Type B pancreatic cell (in vitro differentiated cells): ENCODE results near the gene OR10G2. TPM values are rescaled to one million over a fixed set of nuclear protein-coding genes. Genes with fewer than 3 reads are reported as not detected.
"Not testable (repeated sequence)": the region's sequence is repeated elsewhere in the genome, so short reads cannot be mapped to it uniquely, and the experiment has no call there.

ENCODE experiments used
- DNase-seq: peaks from one replicate; pipeline ENCODE4 v3.0.0; 2021; ENCODE audit warnings: mixed read lengths; ENCODE audit not compliant: unreplicated experiment; ENCODE audit errors: extremely low spot score
- H3K27ac Mint-ChIP-seq: 2 replicates; pipeline ENCODE4 v1.8.0; 2021; ENCODE audit warnings: mild to moderate bottlenecking, mixed read lengths
- H3K27me3 Mint-ChIP-seq: 2 replicates; pipeline ENCODE4 v1.8.0; 2021; ENCODE audit warnings: mixed read lengths
- H3K36me3 Mint-ChIP-seq: 2 replicates; pipeline ENCODE4 v1.8.0; 2021; ENCODE audit warnings: mixed read lengths
- H3K4me1 Mint-ChIP-seq: one replicate; pipeline ENCODE4 v1.8.0; 2021; ENCODE audit warnings: mixed read lengths; ENCODE audit not compliant: unreplicated experiment
- H3K4me3 Mint-ChIP-seq: 2 replicates; pipeline ENCODE4 v1.8.0; 2021; ENCODE audit warnings: mild to moderate bottlenecking, mixed read lengths
- H3K9me3 Mint-ChIP-seq: 2 replicates; pipeline ENCODE4 v1.8.0; 2021; ENCODE audit warnings: mixed read lengths
- total RNA-seq: library from RNA; stranded (reverse); gene quantifications from 2 replicates; pipeline ENCODE4 v1.2.1, GENCODE V29; 2021; ENCODE audit warnings: low replicate concordance
- TF ChIP-seq, protein P1 (sequence below): fragments of 200-600 bp; sonication (generic); conservative IDR thresholded peaks from 2 replicates; pipeline ENCODE4 v1.5.0; 2021; ENCODE audit warnings: antibody characterized with exemption, mild to moderate bottlenecking

OR10G2 gene
- total RNA-seq, 1 donor from 2014 or later: not detected

DNA sequence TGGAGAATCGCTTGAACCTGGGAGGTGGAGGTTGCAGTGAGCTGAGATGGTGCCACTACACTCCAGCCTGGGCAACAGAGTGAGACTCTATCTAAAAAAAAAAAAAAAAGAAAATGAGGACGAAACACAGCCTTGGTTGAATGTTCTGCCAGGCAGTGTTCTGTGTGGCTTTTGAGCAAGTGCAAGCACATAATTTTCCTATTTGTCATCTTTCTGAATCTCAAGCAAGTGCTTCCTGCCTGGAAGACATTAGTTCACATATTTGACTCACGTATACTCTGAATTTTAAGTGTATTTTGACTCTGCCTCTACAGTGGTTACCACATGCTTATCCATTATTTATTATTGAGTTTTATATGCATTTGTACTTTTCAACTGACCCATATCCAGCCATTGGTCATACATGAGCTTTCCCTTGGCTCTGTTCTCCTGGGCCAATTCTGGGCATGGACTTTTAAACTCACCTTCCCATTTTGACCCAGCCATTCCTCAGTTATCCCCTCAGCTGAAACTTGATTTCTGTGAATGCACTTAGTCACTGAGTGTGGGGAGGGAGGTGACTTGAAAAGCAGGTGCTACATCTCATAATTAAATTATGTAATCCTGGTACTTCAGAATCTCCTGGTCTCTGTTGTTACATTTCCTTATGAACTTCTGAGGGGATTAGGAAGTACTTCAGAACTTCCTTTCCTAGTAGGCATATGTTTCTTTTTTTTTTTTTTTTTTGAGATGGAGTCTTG is 8.1 kb downstream of the OR10G2 start:
- H3K9me3 Mint-ChIP-seq: no peaks in the 10 kb centered on the region
- no peak overlapping the region for H3K27ac Mint-ChIP-seq
- H3K36me3 Mint-ChIP-seq: no peaks in the 10 kb centered on the region
- TF ChIP-seq, protein P1, sequence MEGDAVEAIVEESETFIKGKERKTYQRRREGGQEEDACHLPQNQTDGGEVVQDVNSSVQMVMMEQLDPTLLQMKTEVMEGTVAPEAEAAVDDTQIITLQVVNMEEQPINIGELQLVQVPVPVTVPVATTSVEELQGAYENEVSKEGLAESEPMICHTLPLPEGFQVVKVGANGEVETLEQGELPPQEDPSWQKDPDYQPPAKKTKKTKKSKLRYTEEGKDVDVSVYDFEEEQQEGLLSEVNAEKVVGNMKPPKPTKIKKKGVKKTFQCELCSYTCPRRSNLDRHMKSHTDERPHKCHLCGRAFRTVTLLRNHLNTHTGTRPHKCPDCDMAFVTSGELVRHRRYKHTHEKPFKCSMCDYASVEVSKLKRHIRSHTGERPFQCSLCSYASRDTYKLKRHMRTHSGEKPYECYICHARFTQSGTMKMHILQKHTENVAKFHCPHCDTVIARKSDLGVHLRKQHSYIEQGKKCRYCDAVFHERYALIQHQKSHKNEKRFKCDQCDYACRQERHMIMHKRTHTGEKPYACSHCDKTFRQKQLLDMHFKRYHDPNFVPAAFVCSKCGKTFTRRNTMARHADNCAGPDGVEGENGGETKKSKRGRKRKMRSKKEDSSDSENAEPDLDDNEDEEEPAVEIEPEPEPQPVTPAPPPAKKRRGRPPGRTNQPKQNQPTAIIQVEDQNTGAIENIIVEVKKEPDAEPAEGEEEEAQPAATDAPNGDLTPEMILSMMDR: no peak
- DNase-seq: no peak
- H3K4me3 Mint-ChIP-seq: no peak overlapping the region
- H3K27me3 Mint-ChIP-seq: peaks cover 3% of the 10 kb centered on the region
- no peaks in the 10 kb centered on the region for H3K4me1 Mint-ChIP-seq

DNA sequence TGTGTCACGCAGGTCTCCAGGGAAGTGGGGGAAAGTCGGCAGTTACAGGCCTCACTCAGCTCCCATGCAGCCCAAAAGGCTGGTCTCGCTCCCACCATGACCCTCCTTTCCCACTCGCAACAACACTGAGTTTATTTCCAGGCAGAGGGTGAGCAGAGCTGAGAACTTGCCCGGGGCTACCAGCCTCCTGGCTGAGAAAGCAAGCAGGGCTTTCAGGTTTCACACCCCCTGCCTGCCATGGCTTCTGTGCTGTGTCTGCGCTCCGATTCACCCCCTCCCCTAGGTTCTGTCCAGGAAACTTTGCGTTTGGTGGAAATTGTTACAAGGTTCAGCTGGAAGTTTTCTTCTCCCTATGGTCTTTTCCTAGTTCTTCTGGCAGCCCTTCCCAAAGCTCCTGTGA is 17.1 kb downstream of the OR10G2 start:
- Mint-ChIP-seq H3K27me3 (no peaks in the 10 kb centered on the region), H3K27ac (no peak overlapping the region)

DNA sequence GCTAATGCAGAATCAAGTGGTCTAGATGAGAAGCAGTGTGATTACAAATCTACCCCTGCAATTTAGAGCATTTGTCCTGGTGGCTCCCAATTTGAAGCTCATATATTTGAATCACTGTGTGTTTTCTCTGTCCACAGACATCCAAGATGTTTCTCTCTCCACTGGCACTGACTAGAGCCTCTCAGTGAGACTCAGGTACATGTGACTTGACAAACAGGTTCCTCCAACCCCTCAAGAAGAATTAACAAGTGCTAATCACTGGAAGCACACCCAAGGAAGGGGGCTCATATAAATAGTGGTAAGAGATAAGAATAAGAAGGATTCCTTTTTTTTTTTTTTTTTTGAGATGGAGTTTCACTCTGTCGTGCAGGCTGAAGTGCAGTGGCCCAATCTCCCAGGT is 20.5 kb downstream of the OR10G2 start:
- H3K36me3 Mint-ChIP-seq: no peaks in the 10 kb centered on the region
- H3K4me1 Mint-ChIP-seq: peaks cover 4% of the 10 kb centered on the region
- no peak for DNase-seq
- TF ChIP-seq, protein P1: no peak
- no peak overlapping the region for H3K4me3 Mint-ChIP-seq
- no peaks in the 10 kb centered on the region for H3K27me3 Mint-ChIP-seq
- H3K27ac Mint-ChIP-seq: no peak overlapping the region
- H3K9me3 Mint-ChIP-seq: no peaks in the 10 kb centered on the region

More for the DNA sequence above, 17.1 kb downstream of the OR10G2 start:
- TF ChIP-seq, protein P1: no peak
- Mint-ChIP-seq H3K4me3 (no peak overlapping the region), H3K4me1 (peaks cover 4% of the 10 kb centered on the region), H3K36me3 (no peaks in the 10 kb centered on the region), H3K9me3 (no peaks in the 10 kb centered on the region)
- no peak for DNase-seq

DNA sequence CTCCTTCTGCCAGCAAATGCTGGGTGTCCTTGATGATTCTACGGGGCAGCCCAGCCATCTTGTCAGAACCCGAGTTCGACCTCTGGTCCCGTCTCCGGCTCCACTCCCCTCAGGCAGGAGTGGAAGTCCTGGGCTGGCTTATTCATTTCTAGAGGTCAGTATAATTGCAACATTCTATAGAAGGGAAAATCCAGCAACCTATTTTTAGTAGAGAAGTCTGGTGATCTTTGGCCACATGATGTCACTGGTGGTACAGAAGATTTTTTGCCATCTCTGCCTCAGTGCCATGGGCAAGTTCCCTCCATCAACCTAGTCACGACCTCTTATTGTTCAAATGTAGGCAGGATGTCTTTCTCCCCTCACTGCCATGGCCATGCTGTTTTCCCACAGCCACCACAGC is 22.4 kb downstream of the OR10G2 start:
- no peaks in the 10 kb centered on the region for H3K36me3 Mint-ChIP-seq
- peaks cover 3% of the 10 kb centered on the region for H3K27me3 Mint-ChIP-seq
- DNase-seq: no peak
- H3K9me3 Mint-ChIP-seq: no peaks in the 10 kb centered on the region
- TF ChIP-seq, protein P1: no peak
- H3K4me3 Mint-ChIP-seq: no peak overlapping the region
- H3K27ac Mint-ChIP-seq: no peak overlapping the region
- peaks cover 4% of the 10 kb centered on the region for H3K4me1 Mint-ChIP-seq

DNA sequence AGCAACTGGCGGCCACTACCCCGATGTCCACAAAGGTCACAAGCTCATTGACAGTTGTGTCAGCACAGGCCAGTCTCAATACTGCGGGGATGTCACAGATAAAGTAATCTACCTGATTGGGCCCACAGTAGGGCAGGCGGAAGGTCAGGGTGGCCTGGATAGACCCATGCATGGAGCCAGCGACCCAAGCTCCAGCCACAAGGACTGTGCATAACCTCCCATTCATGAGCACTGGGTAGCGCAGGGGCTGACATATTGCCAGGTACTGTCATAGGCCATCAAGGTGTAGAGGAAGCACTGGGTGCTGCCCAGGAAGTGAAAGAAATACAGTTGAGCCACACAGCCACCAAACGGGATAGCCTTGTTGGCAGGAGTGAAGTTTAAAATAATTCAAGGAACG is 32.6 kb downstream of the OR10G2 start:
- not testable (repeated sequence) for H3K36me3 Mint-ChIP-seq, H3K27me3 Mint-ChIP-seq, DNase-seq, H3K4me1 Mint-ChIP-seq, H3K4me3 Mint-ChIP-seq, H3K9me3 Mint-ChIP-seq, H3K27ac Mint-ChIP-seq

DNA sequence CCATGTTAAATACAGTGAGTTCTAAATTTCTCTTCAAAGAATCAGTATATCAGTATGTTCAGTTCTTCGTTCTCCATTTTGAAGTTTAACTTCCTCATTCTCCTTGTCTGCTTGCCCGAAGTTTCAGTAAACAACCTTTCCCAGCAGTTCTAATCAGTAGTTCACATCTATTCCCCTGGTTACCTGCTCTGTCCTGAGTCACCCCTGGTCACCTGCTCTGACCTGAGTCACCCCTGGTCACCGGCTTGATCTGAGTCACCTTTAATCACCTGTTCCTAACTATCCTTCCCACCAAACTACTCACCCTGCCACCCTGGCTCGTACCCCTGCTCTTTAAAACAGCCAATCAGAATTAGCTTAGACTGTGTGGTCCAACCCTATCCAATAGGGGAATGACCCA is 45.4 kb downstream of the OR10G2 start:
- Mint-ChIP-seq H3K27me3 (peaks cover 7% of the 10 kb centered on the region), H3K4me1 (no peaks in the 10 kb centered on the region), H3K4me3 (no peak overlapping the region), H3K9me3 (peaks cover 13% of the 10 kb centered on the region), H3K36me3 (no peaks in the 10 kb centered on the region), H3K27ac (no peak overlapping the region)
- TF ChIP-seq, protein P1: no peak
- no peak for DNase-seq

Other genes starting within 250 kb of the OR10G2 start
- gene CHD8, start 178.8 kb downstream of the OR10G2 start, total RNA-seq: 90.4 and 112 TPM in 2 replicates
- 20.7 and 29.4 TPM in 2 replicates for gene RAB2B, start 158.0 kb downstream of the OR10G2 start, total RNA-seq
- 73.8 and 75.4 TPM in 2 replicates for gene TOX4, start 157.7 kb downstream of the OR10G2 start, total RNA-seq
- gene METTL3, start 123.6 kb downstream of the OR10G2 start, total RNA-seq: 50.2 and 68.6 TPM in 2 replicates
- gene SALL2, start 108.6 kb downstream of the OR10G2 start, total RNA-seq: 16.2 and 75.8 TPM in 2 replicates
- gene OR10G3, start 54.9 kb downstream of the OR10G2 start, total RNA-seq: not detected in 2 replicates
- gene OR4E2, start 18.9 kb upstream of the OR10G2 start, total RNA-seq: not detected in 2 replicates
- not detected in 2 replicates for gene OR4E1, start 38.9 kb upstream of the OR10G2 start, total RNA-seq